Keratinocyte (primary cell): ENCODE results near the gene PEMT. TPM values are rescaled to one million over a fixed set of nuclear protein-coding genes. Genes with fewer than 3 reads are reported as not detected.

Source experiments
- DNase-seq: peaks from one replicate; pipeline ENCODE4 v3.0.0-alpha.2; 2011; ENCODE audit warnings: low read depth, missing footprints, low spot score
- FAIRE-seq: peaks from 2 replicates; lab custom pipeline; 2011; peaks lifted over from hg19 to GRCh38; lab: Jason Lieb, UNC
- H2AFZ ChIP-seq: 2 replicates; pipeline ENCODE4 v1.6.0; 2012; ENCODE audit warnings: low read length, control low read depth, inconsistent platforms; ENCODE audit not compliant: control insufficient read depth
- H3K27ac ChIP-seq: 2 replicates; pipeline ENCODE4 v1.5.1; 2011; ENCODE audit warnings: low read length; ENCODE audit not compliant: control insufficient read depth, insufficient read depth
- H3K27me3 ChIP-seq: 3 replicates; pipeline ENCODE4 v1.6.0; 2011; ENCODE audit warnings: low read length; ENCODE audit not compliant: control insufficient read depth, insufficient read depth; ENCODE audit errors: extremely low read depth
- H3K36me3 ChIP-seq, 2 experiments: 2 replicates in 1 of 2; 3 replicates in 1 of 2; pipeline ENCODE4 v1.5.1; 2011; ENCODE audit warnings: low read length in 2 of 2, mild to moderate bottlenecking in 1 of 2; ENCODE audit not compliant: control insufficient read depth in 2 of 2, insufficient read depth in 2 of 2; ENCODE audit errors: extremely low read depth in 1 of 2
- H3K4me1 ChIP-seq: 3 replicates; pipeline ENCODE4 v1.5.1; 2011; ENCODE audit warnings: low read length; ENCODE audit not compliant: control insufficient read depth, insufficient read depth; ENCODE audit errors: extremely low read depth
- H3K4me2 ChIP-seq: 3 replicates; pipeline ENCODE4 v1.6.0; 2011; ENCODE audit warnings: low read depth, low read length; ENCODE audit not compliant: control insufficient read depth, insufficient read depth; ENCODE audit errors: extremely low read depth
- H3K4me3 ChIP-seq, 3 experiments: fragments of 200-600 bp in 1 of 3; sonication (generic) in 1 of 3; 2 replicates in 2 of 3; 3 replicates in 1 of 3; pipeline ENCODE4 v1.5.1; 2011 to 2016; ENCODE audit warnings: low read length in 3 of 3, mild to moderate bottlenecking in 3 of 3, control low read depth in 2 of 3, inconsistent platforms in 1 of 3, low read depth in 1 of 3, mixed read lengths in 1 of 3, mixed run types in 1 of 3, moderate library complexity in 1 of 3; ENCODE audit not compliant: control insufficient read depth in 2 of 3, insufficient read depth in 2 of 3; ENCODE audit errors: extremely low read depth in 1 of 3
- H3K79me2 ChIP-seq: 2 replicates; pipeline ENCODE4 v1.6.0; 2012; ENCODE audit warnings: low read length; ENCODE audit not compliant: control insufficient read depth, insufficient read depth
- H3K9ac ChIP-seq: 3 replicates; pipeline ENCODE4 v1.6.0; 2011; ENCODE audit warnings: low read length; ENCODE audit not compliant: control insufficient read depth, insufficient read depth; ENCODE audit errors: extremely low read depth
- H3K9me1 ChIP-seq: 3 replicates; pipeline ENCODE4 v1.6.0; 2011; ENCODE audit warnings: low read length; ENCODE audit not compliant: control insufficient read depth, insufficient read depth; ENCODE audit errors: extremely low read depth
- H3K9me3 ChIP-seq: 2 replicates; pipeline ENCODE4 v1.5.1; 2012; ENCODE audit warnings: low read depth, low read length; ENCODE audit not compliant: control insufficient read depth
- H4K20me1 ChIP-seq: 3 replicates; pipeline ENCODE4 v1.6.0; 2011; ENCODE audit warnings: low read length; ENCODE audit not compliant: control insufficient read depth, insufficient read depth; ENCODE audit errors: extremely low read depth
- EZH2 ChIP-seq: IDR thresholded peaks from one replicate; pipeline ENCODE4 v1.6.1; 2012; ENCODE audit warnings: inconsistent platforms, mild to moderate bottlenecking, low read length, moderate library complexity
- dilution Hi-C: fragments of 300-500 bp; cut with MboI; formaldehyde crosslinking; loops from one replicate; pipeline ENCODE4 v1.7.0; 2020; ENCODE audit warnings: low sequenced_read_pairs; ENCODE audit not compliant: extremely low pct_ligation_motif_present
- polyA plus RNA-seq, 5 experiments: library from polyadenylated mRNA; depleted of rRNA in 3 of 5; stranded (reverse) in 3 of 5; stranded (forward) in 1 of 5; unstranded in 1 of 5; fragments of >200 nt; gene quantifications; 1 replicate in 1 of 5; 2 replicates in 3 of 5; 3 replicates in 1 of 5; pipeline versions ENCODE4 v1.2.1 to v1.2.3, GENCODE V29; 2011 to 2012; ENCODE audit warnings: missing spikeins in 2 of 5, low read depth in 1 of 5, low replicate concordance in 1 of 5
- TF ChIP-seq, protein P1 (sequence below), 3 experiments: IDR thresholded peaks in 1 of 3; conservative IDR thresholded peaks in 1 of 3; optimal IDR thresholded peaks in 1 of 3; 2 replicates in 2 of 3; 3 replicates in 1 of 3; pipeline versions ENCODE3 to v1.5.1; 2011; ENCODE audit warnings: low read length in 3 of 3, mild to moderate bottlenecking in 3 of 3, moderate library complexity in 2 of 3, control low read depth in 1 of 3, inconsistent platforms in 1 of 3; ENCODE audit not compliant: insufficient read depth in 2 of 3; ENCODE audit errors: extremely low read depth in 1 of 3

Gene PEMT
- polyA plus RNA-seq, 1 donor (not counting 4 experiments of a cell fraction or from before 2014, with no cell fraction given): 17.7 TPM

DNA sequence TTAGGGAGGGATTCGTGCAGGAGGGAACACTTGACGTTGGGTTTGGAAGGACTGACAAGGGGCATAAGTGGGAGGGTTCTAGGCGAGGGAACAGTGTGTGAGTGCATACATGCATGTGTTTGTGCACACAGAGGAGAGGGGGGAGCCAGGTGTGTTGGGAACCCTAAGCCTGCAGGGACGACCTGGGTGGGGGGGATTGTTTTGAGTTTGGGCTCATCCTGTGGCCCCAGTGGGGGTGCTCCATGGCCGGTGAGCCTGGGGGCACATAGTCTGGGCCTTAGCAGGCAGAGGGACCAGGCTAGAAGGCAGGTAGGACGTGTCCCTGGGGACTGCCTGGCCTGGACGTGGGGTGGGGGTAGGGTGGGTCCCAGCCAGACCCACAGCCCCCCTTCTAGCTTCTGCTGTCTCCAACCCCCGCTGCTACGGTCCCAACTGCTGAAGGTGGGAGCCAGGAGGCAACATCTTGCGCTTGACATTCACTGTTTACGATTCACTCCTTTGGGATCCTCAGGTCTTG is 83.4 kb downstream of the PEMT start:
- Histone ChIP-seq H3K9ac (no peak overlapping the region), H3K4me2 (no peak overlapping the region), H2AFZ (no peak overlapping the region), H3K9me3 (no peaks in the 10 kb centered on the region), H3K36me3 (no peaks in the 10 kb centered on the region), H3K79me2 (no peaks in the 10 kb centered on the region), H4K20me1 (peaks cover 28% of the 10 kb centered on the region), H3K27me3 (peaks cover 41% of the 10 kb centered on the region), H3K27ac (no peak overlapping the region), H3K9me1 (no peaks in the 10 kb centered on the region), H3K4me3 (no peak overlapping the region), H3K4me1 (peaks cover 10% of the 10 kb centered on the region)
- TF ChIP-seq EZH2: no peak
- TF ChIP-seq, protein P1, sequence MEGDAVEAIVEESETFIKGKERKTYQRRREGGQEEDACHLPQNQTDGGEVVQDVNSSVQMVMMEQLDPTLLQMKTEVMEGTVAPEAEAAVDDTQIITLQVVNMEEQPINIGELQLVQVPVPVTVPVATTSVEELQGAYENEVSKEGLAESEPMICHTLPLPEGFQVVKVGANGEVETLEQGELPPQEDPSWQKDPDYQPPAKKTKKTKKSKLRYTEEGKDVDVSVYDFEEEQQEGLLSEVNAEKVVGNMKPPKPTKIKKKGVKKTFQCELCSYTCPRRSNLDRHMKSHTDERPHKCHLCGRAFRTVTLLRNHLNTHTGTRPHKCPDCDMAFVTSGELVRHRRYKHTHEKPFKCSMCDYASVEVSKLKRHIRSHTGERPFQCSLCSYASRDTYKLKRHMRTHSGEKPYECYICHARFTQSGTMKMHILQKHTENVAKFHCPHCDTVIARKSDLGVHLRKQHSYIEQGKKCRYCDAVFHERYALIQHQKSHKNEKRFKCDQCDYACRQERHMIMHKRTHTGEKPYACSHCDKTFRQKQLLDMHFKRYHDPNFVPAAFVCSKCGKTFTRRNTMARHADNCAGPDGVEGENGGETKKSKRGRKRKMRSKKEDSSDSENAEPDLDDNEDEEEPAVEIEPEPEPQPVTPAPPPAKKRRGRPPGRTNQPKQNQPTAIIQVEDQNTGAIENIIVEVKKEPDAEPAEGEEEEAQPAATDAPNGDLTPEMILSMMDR (optimal IDR thresholded peaks at IDR 0.05 in 1 of 3, IDR thresholded peaks at IDR 0.05 in 1 of 3, conservative IDR thresholded peaks at IDR 0.05 in 1 of 3; ENCODE audit: extremely low read depth in 1 of 3, insufficient read depth in 2 of 3, low read length in 3 of 3): no peak
- DNase-seq: no peak
- dilution Hi-C loops: no loop called here
- FAIRE-seq: no peak

DNA sequence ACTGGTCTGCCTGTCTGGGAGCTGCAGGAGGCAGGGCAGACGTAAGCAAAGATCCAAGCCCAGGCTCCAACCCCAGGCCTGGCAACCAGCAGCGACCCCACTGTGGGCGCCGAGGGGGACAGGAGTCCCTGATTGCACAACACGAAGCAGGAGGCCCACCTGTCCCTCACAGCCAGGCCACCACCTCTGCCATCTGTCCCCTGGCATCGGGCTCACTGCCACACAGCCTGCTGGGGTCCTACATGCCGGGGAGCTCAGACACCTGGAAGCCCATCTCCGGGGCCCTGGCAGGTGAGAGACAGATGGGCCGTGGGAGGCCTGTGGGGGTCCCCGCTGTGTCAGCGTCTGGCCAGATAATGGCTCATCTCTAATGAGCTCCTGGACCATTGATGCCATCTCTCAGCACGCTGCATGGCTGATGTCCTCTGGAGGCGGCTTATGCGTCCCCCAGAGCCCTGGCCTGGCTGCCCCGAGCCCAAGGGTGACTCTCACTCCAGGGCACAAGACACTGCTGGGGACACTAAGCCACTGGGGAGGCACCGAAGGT is 84.0 kb downstream of the PEMT start:
- FAIRE-seq (no peak), DNase-seq (no peak)
- H3K4me2 ChIP-seq: no peak overlapping the region
- H3K27ac ChIP-seq: no peak overlapping the region
- H3K4me1 ChIP-seq: peaks cover 10% of the 10 kb centered on the region
- dilution Hi-C loops: no loop called here
- no peaks in the 10 kb centered on the region for H3K9me3 ChIP-seq
- H2AFZ ChIP-seq: no peak overlapping the region
- no peaks in the 10 kb centered on the region for H3K9me1 ChIP-seq
- peaks cover 45% of the 10 kb centered on the region for H3K27me3 ChIP-seq
- TF ChIP-seq, protein P1 (optimal IDR thresholded peaks at IDR 0.05 in 1 of 3, IDR thresholded peaks at IDR 0.05 in 1 of 3, conservative IDR thresholded peaks at IDR 0.05 in 1 of 3; ENCODE audit: extremely low read depth in 1 of 3, insufficient read depth in 2 of 3, low read length in 3 of 3): no peak
- TF ChIP-seq EZH2: no peak
- H4K20me1 ChIP-seq: peaks cover 24% of the 10 kb centered on the region
- no peaks in the 10 kb centered on the region for H3K79me2 ChIP-seq
- H3K4me3 ChIP-seq: no peak overlapping the region
- no peak overlapping the region for H3K9ac ChIP-seq
- H3K36me3 ChIP-seq: no peaks in the 10 kb centered on the region
